Naive thymus-derived CD8-positive, alpha-beta T cell (primary cell): ENCODE data around the gene SLC52A1. TPM values are rescaled to one million over a fixed set of nuclear protein-coding genes. Genes with fewer than 3 reads are reported as not detected.

Experiments used
- ATAC-seq, 2 donors: fragments of 150-1000 bp; cut with Tn5 transposase in 1 of 2; sonication (Bioruptor Pico), chemical (Tn5 transposase) in 1 of 2; 1 replicate in 1 of 2; 2 replicates in 1 of 2; pipeline ENCODE4 v1.10.0; 2021; ENCODE audit warnings: mild to moderate bottlenecking in 2 of 2, moderate library complexity in 2 of 2
- POLR2A ChIA-PET: fragments of 350-600 bp; sonication (Branson Sonifier 250); formaldehyde crosslinking; loops from one replicate; lab custom pipeline; 2021; ENCODE audit warnings: antibody characterized with exemption; lab: Charles Lee
- DNase-seq, 10 donors: peaks; one replicate each; pipeline versions ENCODE4 v3.0.0 to v3.0.0-alpha.2; 2020 to 2022
- H3K27ac Mint-ChIP-seq, 10 donors: one replicate each; pipeline ENCODE4 v1.8.0; 2020 to 2022; ENCODE audit warnings: mild to moderate bottlenecking in 10 of 10, mixed read lengths in 10 of 10, moderate library complexity in 4 of 10, inconsistent platforms in 1 of 10
- H3K27me3 Mint-ChIP-seq, 5 donors: one replicate each; pipeline ENCODE4 v1.8.0; 2021 to 2022; ENCODE audit warnings: mixed read lengths in 5 of 5
- H3K36me3 Mint-ChIP-seq, 3 donors: one replicate each; pipeline ENCODE4 v1.8.0; 2020 to 2022; ENCODE audit warnings: mixed read lengths in 3 of 3, mild to moderate bottlenecking in 2 of 3, inconsistent platforms in 1 of 3
- H3K4me1 Mint-ChIP-seq, 4 donors: one replicate each; pipeline ENCODE4 v1.8.0; 2021 to 2022; ENCODE audit warnings: mixed read lengths in 4 of 4
- H3K4me3 Mint-ChIP-seq, 10 donors: one replicate each; pipeline ENCODE4 v1.8.0; 2020 to 2022; ENCODE audit warnings: mild to moderate bottlenecking in 10 of 10, mixed read lengths in 10 of 10, moderate library complexity in 6 of 10, inconsistent platforms in 1 of 10
- H3K9me3 Mint-ChIP-seq, 9 donors: one replicate each; pipeline ENCODE4 v1.8.0; 2020 to 2022; ENCODE audit warnings: mixed read lengths in 9 of 9, mild to moderate bottlenecking in 3 of 9, inconsistent platforms in 1 of 9, moderate library complexity in 1 of 9
- polyA plus RNA-seq, 3 donors: library from polyadenylated mRNA; unstranded; fragments of 300-500 nt; fragmentation: Illumina TruSeq; gene quantifications; one replicate each; pipeline ENCODE4 v1.2.3, GENCODE V29; 2021
- total RNA-seq, 8 experiments: library from RNA in 2 of 8; stranded (reverse) in 2 of 8; gene quantifications; one replicate each; pipeline ENCODE4 v1.2.3 and lab custom pipeline; 2021 to 2026

Gene SLC52A1
- total and polyA plus RNA-seq, 5 experiments from 2014 or later: 0.25 TPM; not detected in 4

GRCh38 chr17:5049314-5049841, 14.2 kb upstream of the SLC52A1 start:
- Mint-ChIP-seq H3K9me3 (no peaks in the 10 kb centered on the region), H3K27me3 (no peaks in the 10 kb centered on the region), H3K4me3 (peak overlapping the region in 9 of 10 donors; percentile 20 to 67 (median 60)), H3K27ac (peak overlapping the region; percentile 79 to 98 (median 92)), H3K36me3 (no peaks in the 10 kb centered on the region), H3K4me1 (peaks cover 12 to 48% (median 39%) of the 10 kb centered on the region in 4 donors)
- DNase-seq: peak; percentile 28 to 79 (median 64)
- POLR2A ChIA-PET: interaction anchor here (0.6 to 2.2 kb wide), 20 partner anchors 12 to 616 kb away, joined by 3 to 8 read pairs (median 4); partner anchors contain the start of genes ARRB2, INCA1, KIF1C and PFN1
- peak; percentile 96 to 99 for ATAC-seq

- POLR2A ChIA-PET: interaction anchor here (0.6 kb wide), 1 partner anchor 51 kb away, joined by 5 read pairs; no protein-coding TSS in a partner anchor
- H3K9me3 Mint-ChIP-seq: no peaks in the 10 kb centered on the region
- H3K4me3 Mint-ChIP-seq: peak overlapping the region in 2 of 10 donors; percentile 6 to 14
- no peaks in the 10 kb centered on the region for H3K27me3 Mint-ChIP-seq
- H3K4me1 Mint-ChIP-seq: peaks cover 15 to 62% (median 50%) of the 10 kb centered on the region in 4 donors
- peak overlapping the region in 9 of 10 donors; percentile 6 to 93 (median 65) for H3K27ac Mint-ChIP-seq
- ATAC-seq: no peak
- no peak for DNase-seq
- H3K36me3 Mint-ChIP-seq: no peaks in the 10 kb centered on the region
Measured at GRCh38 chr17:5047446-5047845, 12.2 kb upstream of the SLC52A1 start.

- H3K4me1 Mint-ChIP-seq: peaks cover 18 to 71% (median 57%) of the 10 kb centered on the region in 4 donors
- H3K36me3 Mint-ChIP-seq: no peaks in the 10 kb centered on the region
- H3K27me3 Mint-ChIP-seq: no peaks in the 10 kb centered on the region
- ATAC-seq (no peak), DNase-seq (no peak)
- peak overlapping the region in 4 of 10 donors; percentile 26 to 64 (median 27) for H3K4me3 Mint-ChIP-seq
- no peaks in the 10 kb centered on the region for H3K9me3 Mint-ChIP-seq
- H3K27ac Mint-ChIP-seq: peak overlapping the region in 7 of 10 donors; percentile 21 to 90 (median 48)
- POLR2A ChIA-PET: interaction anchor here (0.6 to 1.6 kb wide), 6 partner anchors 9 to 103 kb away, joined by 3 to 8 read pairs (median 5); partner anchors contain the start of gene SLC52A1
Measured at GRCh38 chr17:5045496-5045895, 10.3 kb upstream of the SLC52A1 start.

GRCh38 chr17:5044630-5045029, 9.4 kb upstream of the SLC52A1 start:
- H3K27ac Mint-ChIP-seq: peak overlapping the region in 5 of 10 donors; percentile 41 to 70 (median 54)
- H3K4me3 Mint-ChIP-seq: peak overlapping the region in 2 of 10 donors; percentile 22 to 33
- H3K27me3 Mint-ChIP-seq: no peaks in the 10 kb centered on the region
- H3K4me1 Mint-ChIP-seq: peaks cover 17 to 68% (median 51%) of the 10 kb centered on the region in 4 donors
- POLR2A ChIA-PET: no interaction called here
- ATAC-seq (no peak), DNase-seq (no peak)
- H3K9me3 Mint-ChIP-seq: no peaks in the 10 kb centered on the region
- no peaks in the 10 kb centered on the region for H3K36me3 Mint-ChIP-seq

- ATAC-seq (no peak), DNase-seq (no peak)
- H3K36me3 Mint-ChIP-seq: no peaks in the 10 kb centered on the region
- peak overlapping the region in 3 of 10 donors; percentile 54 to 72 (median 69) for H3K27ac Mint-ChIP-seq
- H3K27me3 Mint-ChIP-seq: no peaks in the 10 kb centered on the region
- POLR2A ChIA-PET: interaction anchor here (0.7 kb wide), 1 partner anchor 34 kb away, joined by 4 read pairs; no protein-coding TSS in a partner anchor
- H3K9me3 Mint-ChIP-seq: no peaks in the 10 kb centered on the region
- H3K4me3 Mint-ChIP-seq: peak overlapping the region in 7 of 10 donors; percentile 5 to 87 (median 37)
- H3K4me1 Mint-ChIP-seq: peaks cover 12 to 57% (median 44%) of the 10 kb centered on the region in 4 donors
Measured at GRCh38 chr17:5043524-5043923, 8.3 kb upstream of the SLC52A1 start.

GRCh38 chr17:5042157-5043022, 7.2 kb upstream of the SLC52A1 start:
- Mint-ChIP-seq H3K27me3 (peaks cover 0 to 1% (median 0%) of the 10 kb centered on the region in 5 donors), H3K9me3 (no peaks in the 10 kb centered on the region), H3K4me3 (peak overlapping the region; percentile 72 to 89 (median 84)), H3K27ac (peak overlapping the region; percentile 82 to 94 (median 92)), H3K4me1 (peaks cover 10 to 46% (median 36%) of the 10 kb centered on the region in 4 donors), H3K36me3 (no peaks in the 10 kb centered on the region)
- DNase-seq (peak in 3 of 10 donors; percentile 18 to 53 (median 21)), ATAC-seq (peak; percentile 57 to 62)
- POLR2A ChIA-PET: interaction anchor here (0.6 to 1.3 kb wide), 2 partner anchors 12 to 444 kb away, joined by 4 to 5 read pairs; partner anchors contain the start of genes DERL2 and MIS12

GRCh38 chr17:5034651-5035050, 575 bp downstream of the SLC52A1 start:
- H3K27ac Mint-ChIP-seq: peak overlapping the region in 2 of 10 donors; percentile 5 to 38
- H3K27me3 Mint-ChIP-seq: peaks cover 0 to 20% (median 4%) of the 10 kb centered on the region in 5 donors
- DNase-seq (no peak), ATAC-seq (no peak)
- POLR2A ChIA-PET: interaction anchor here (0.5 to 2.0 kb wide), 5 partner anchors 11 to 133 kb away, joined by 3 to 8 read pairs (median 5); no protein-coding TSS in a partner anchor
- no peak overlapping the region for H3K4me3 Mint-ChIP-seq
- peaks cover 5 to 21% (median 16%) of the 10 kb centered on the region in 4 donors for H3K4me1 Mint-ChIP-seq
- H3K36me3 Mint-ChIP-seq: no peaks in the 10 kb centered on the region
- H3K9me3 Mint-ChIP-seq: no peaks in the 10 kb centered on the region

- ATAC-seq (no peak), DNase-seq (no peak)
- H3K36me3 Mint-ChIP-seq: no peaks in the 10 kb centered on the region
- peaks cover 0 to 20% (median 4%) of the 10 kb centered on the region in 5 donors for H3K27me3 Mint-ChIP-seq
- POLR2A ChIA-PET: interaction anchor here (0.5 to 1.3 kb wide), 4 partner anchors 15 to 132 kb away, joined by 3 to 5 read pairs (median 3); no protein-coding TSS in a partner anchor
- H3K27ac Mint-ChIP-seq: no peak overlapping the region
- no peaks in the 10 kb centered on the region for H3K9me3 Mint-ChIP-seq
- H3K4me3 Mint-ChIP-seq: no peak overlapping the region
- peaks cover 5 to 21% (median 16%) of the 10 kb centered on the region in 4 donors for H3K4me1 Mint-ChIP-seq
Measured at GRCh38 chr17:5034063-5034462, 1.2 kb downstream of the SLC52A1 start.

- DNase-seq (no peak), ATAC-seq (no peak)
- H3K36me3 Mint-ChIP-seq: no peaks in the 10 kb centered on the region
- no peak overlapping the region for H3K4me3 Mint-ChIP-seq
- POLR2A ChIA-PET: interaction anchor here (0.7 to 1.3 kb wide), 3 partner anchors 16 to 132 kb away, joined by 3 to 8 read pairs (median 3); no protein-coding TSS in a partner anchor
- H3K4me1 Mint-ChIP-seq: peaks cover 5 to 21% (median 16%) of the 10 kb centered on the region in 4 donors
- H3K9me3 Mint-ChIP-seq: no peaks in the 10 kb centered on the region
- peaks cover 0 to 20% (median 4%) of the 10 kb centered on the region in 5 donors for H3K27me3 Mint-ChIP-seq
- peak overlapping the region in 1 of 10 donors; percentile 3 for H3K27ac Mint-ChIP-seq
Measured at GRCh38 chr17:5033352-5034015, 1.7 kb downstream of the SLC52A1 start.

GRCh38 chr17:5032865-5033264, 2.4 kb downstream of the SLC52A1 start:
- H3K4me1 Mint-ChIP-seq: peaks cover 5 to 21% (median 17%) of the 10 kb centered on the region in 4 donors
- H3K36me3 Mint-ChIP-seq: no peaks in the 10 kb centered on the region
- H3K27me3 Mint-ChIP-seq: peaks cover 0 to 20% (median 4%) of the 10 kb centered on the region in 5 donors
- peak overlapping the region in 1 of 10 donors; percentile 15 for H3K27ac Mint-ChIP-seq
- no peak overlapping the region for H3K4me3 Mint-ChIP-seq
- ATAC-seq: no peak
- POLR2A ChIA-PET: interaction anchor here (0.7 kb wide), 1 partner anchor 17 kb away, joined by 8 read pairs; no protein-coding TSS in a partner anchor
- H3K9me3 Mint-ChIP-seq: no peaks in the 10 kb centered on the region
- no peak for DNase-seq

- H3K36me3 Mint-ChIP-seq: no peaks in the 10 kb centered on the region
- peak overlapping the region; percentile 76 to 88 (median 85) for H3K4me3 Mint-ChIP-seq
- H3K27ac Mint-ChIP-seq: peak overlapping the region; percentile 76 to 91 (median 85)
- POLR2A ChIA-PET: interaction anchor here (0.7 to 3.0 kb wide), 9 partner anchors 10 to 662 kb away, joined by 3 to 9 read pairs (median 4); partner anchors contain the start of genes RNF167, SLC25A11 and SPAG7
- peak; percentile 84 to 87 for ATAC-seq
- peaks cover 0 to 18% (median 4%) of the 10 kb centered on the region in 5 donors for H3K27me3 Mint-ChIP-seq
- H3K9me3 Mint-ChIP-seq: no peaks in the 10 kb centered on the region
- peak; percentile 61 to 91 (median 80) for DNase-seq
- H3K4me1 Mint-ChIP-seq: peaks cover 5 to 21% (median 17%) of the 10 kb centered on the region in 4 donors
Measured at GRCh38 chr17:5031365-5032082, 3.7 kb downstream of the SLC52A1 start.
